ENCODE results near the gene SCFD2. TPM values are rescaled to one million over a fixed set of nuclear protein-coding genes. Genes with fewer than 3 reads are reported as not detected.
A peak's percentile ranks its signal among the peaks of the same experiment; 100 is the strongest.
"Not testable (repeated sequence)": the region's sequence is repeated elsewhere in the genome, so short reads cannot be mapped to it uniquely, and the experiment has no call there.

Gene SCFD2
- polyA plus RNA-seq, 1 of the 3 experiments (the other 2 are of a cell fraction), result 14.1 TPM

GRCh38 chr4:52993771-52994170 is 372.1 kb downstream of the SCFD2 start:
- ChIA-PET CTCF (interaction anchor here (0.9 to 1.6 kb wide), 3 partner anchors 10 to 1239 kb away, joined by 3 to 6 read pairs (median 4); no protein-coding TSS in a partner anchor), POLR2A (interaction anchor here (0.8 kb wide), 1 partner anchor 1235 kb away, joined by 3 read pairs; the partner anchor contains the start of gene PDGFRA)
- H3K79me2 ChIP-seq (ENCODE audit: insufficient read depth), result no peaks in the 10 kb centered on the region
- no peak overlapping the region for H3K4me3 ChIP-seq (ENCODE audit: low read depth in 2 of 2, low read length in 1 of 2)
- H2AFZ ChIP-seq (ENCODE audit: low read depth), result no peak overlapping the region
- no peaks in the 10 kb centered on the region for H4K20me1 ChIP-seq (ENCODE audit: insufficient read depth)
- H3K4me1 ChIP-seq (ENCODE audit: control insufficient read depth in 1 of 2, insufficient read depth in 2 of 2, low read depth in 1 of 2, low read length in 1 of 2), result peaks cover 0 to 63% of the 10 kb centered on the region in 2 experiments; a peak in 2 of 4 replicates
- 99% methylated on average over 5 of the region's 6 CpGs for WGBS (ENCODE audit: low lambda C conversion rate)
- H3K27ac ChIP-seq (ENCODE audit: low read depth in 2 of 2, low read length in 1 of 2), result peak overlapping the region in 1 of 2 experiments; percentile 100; a peak in 2 of 4 replicates
- no peaks in the 10 kb centered on the region for H3K9me3 ChIP-seq
- no peak for TF ChIP-seq SMC3 (IDR thresholded peaks at IDR 0.05; ENCODE audit: low read depth, low read length)
- TF ChIP-seq TAF1 (IDR thresholded peaks at IDR 0.05; ENCODE audit: borderline replicate concordance, low read depth, low read length), result no peak
- TF ChIP-seq NFIC (IDR thresholded peaks at IDR 0.05; ENCODE audit: borderline replicate concordance), result no peak
- TF ChIP-seq NRF1 (IDR thresholded peaks at IDR 0.05; ENCODE audit: low read depth, low read length), result no peak
- TF ChIP-seq TEAD4 (IDR thresholded peaks at IDR 0.05; ENCODE audit: borderline replicate concordance, insufficient read depth), result no peak
- H3K27me3 ChIP-seq (ENCODE audit: insufficient read depth), result no peaks in the 10 kb centered on the region
- DNase-seq, result no peak
- H3K9me2 ChIP-seq, result no peaks in the 10 kb centered on the region
- H3K4me2 ChIP-seq, result no peak overlapping the region
- H3K9ac ChIP-seq, result no peak overlapping the region
- no peaks in the 10 kb centered on the region for H3F3A ChIP-seq (replicated peaks; ENCODE audit: insufficient read depth)
- no peaks in the 10 kb centered on the region for H3K36me3 ChIP-seq (replicated peaks in 1 of 2; ENCODE audit: control insufficient read depth in 1 of 2, insufficient read depth in 2 of 2, low read length in 1 of 2)

DNA sequence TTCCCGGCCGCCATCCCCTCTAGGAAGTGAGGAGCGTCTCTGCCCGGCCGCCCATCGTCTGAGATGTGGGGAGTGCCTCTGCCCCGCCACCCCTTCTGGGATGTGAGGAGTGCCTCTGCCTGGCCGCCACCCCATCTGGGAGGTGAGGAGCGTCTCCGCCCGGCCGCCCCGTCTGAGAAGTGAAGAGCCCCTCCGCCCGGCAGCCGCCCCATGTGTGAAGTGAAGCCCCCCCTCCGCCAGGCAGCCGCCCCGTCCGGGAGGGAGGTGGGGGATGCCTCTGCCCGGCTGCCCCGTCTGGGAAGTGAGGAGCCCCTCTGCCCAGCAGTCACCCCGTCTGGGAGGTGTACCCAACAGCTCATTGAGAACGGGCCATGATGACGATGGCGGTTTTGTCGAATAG is 373.3 kb downstream of the SCFD2 start:
- POLR2A ChIA-PET; CTCF ChIA-PET; H3K4me2 ChIP-seq; DNase-seq; H3K9me2 ChIP-seq; H3K27me3 ChIP-seq (ENCODE audit: insufficient read depth); H3K9ac ChIP-seq; H3K79me2 ChIP-seq (ENCODE audit: insufficient read depth); H2AFZ ChIP-seq (ENCODE audit: low read depth); H3F3A ChIP-seq (replicated peaks; ENCODE audit: insufficient read depth); H3K36me3 ChIP-seq (replicated peaks in 1 of 2; ENCODE audit: control insufficient read depth in 1 of 2, insufficient read depth in 2 of 2, low read length in 1 of 2); H4K20me1 ChIP-seq (ENCODE audit: insufficient read depth); H3K4me3 ChIP-seq (ENCODE audit: low read depth in 2 of 2, low read length in 1 of 2); H3K9me3 ChIP-seq: not testable (repeated sequence)
- peaks cover 0 to 66% of the 10 kb centered on the region in 2 experiments; a peak in 2 of 4 replicates for H3K4me1 ChIP-seq (ENCODE audit: control insufficient read depth in 1 of 2, insufficient read depth in 2 of 2, low read depth in 1 of 2, low read length in 1 of 2)
- WGBS (ENCODE audit: low lambda C conversion rate), result 93% methylated on average over 3 of the region's 27 CpGs
- H3K27ac ChIP-seq (ENCODE audit: low read depth in 2 of 2, low read length in 1 of 2), result peak overlapping the region in 1 of 2 experiments; percentile 62; a peak in 1 of 4 replicates

DNA sequence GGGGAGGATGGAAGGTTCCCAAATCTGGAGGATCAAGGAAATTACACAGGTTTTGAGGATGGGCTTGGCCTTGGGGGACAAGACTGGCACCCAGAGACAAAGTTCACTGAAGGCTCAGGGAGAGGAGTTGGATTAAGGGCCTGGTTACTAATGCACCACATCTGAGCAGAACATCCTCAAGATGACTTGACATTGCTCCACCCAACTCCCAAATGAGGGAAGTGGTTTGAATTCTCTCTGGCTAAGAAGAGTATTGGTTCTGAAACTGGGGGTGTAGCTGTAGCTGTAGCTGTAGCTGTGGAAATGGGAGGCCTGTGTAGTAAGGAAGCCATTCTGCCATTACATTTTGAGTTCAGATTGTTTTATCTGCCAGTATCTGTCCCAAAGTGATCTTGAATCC is 374.4 kb downstream of the SCFD2 start:
- TF ChIP-seq, protein P1, sequence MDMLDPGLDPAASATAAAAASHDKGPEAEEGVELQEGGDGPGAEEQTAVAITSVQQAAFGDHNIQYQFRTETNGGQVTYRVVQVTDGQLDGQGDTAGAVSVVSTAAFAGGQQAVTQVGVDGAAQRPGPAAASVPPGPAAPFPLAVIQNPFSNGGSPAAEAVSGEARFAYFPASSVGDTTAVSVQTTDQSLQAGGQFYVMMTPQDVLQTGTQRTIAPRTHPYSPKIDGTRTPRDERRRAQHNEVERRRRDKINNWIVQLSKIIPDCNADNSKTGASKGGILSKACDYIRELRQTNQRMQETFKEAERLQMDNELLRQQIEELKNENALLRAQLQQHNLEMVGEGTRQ (IDR thresholded peaks at IDR 0.05; ENCODE audit: borderline replicate concordance, low read depth, low read length), result no peak
- TF ChIP-seq, protein P2, sequence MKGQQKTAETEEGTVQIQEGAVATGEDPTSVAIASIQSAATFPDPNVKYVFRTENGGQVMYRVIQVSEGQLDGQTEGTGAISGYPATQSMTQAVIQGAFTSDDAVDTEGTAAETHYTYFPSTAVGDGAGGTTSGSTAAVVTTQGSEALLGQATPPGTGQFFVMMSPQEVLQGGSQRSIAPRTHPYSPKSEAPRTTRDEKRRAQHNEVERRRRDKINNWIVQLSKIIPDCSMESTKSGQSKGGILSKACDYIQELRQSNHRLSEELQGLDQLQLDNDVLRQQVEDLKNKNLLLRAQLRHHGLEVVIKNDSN (IDR thresholded peaks at IDR 0.05; ENCODE audit: borderline replicate concordance, low read depth), result no peak
- TF ChIP-seq RXRA (IDR thresholded peaks at IDR 0.05; ENCODE audit: borderline replicate concordance, low read depth) (no peak), SMC3 (IDR thresholded peaks at IDR 0.05; ENCODE audit: low read depth, low read length) (no peak)
- Histone ChIP-seq H3K27ac (ENCODE audit: low read depth in 2 of 2, low read length in 1 of 2) (peak overlapping the region in 1 of 2 experiments; percentile 96; a peak in 2 of 4 replicates), H3K9me2 (no peaks in the 10 kb centered on the region), H3K79me2 (ENCODE audit: insufficient read depth) (no peaks in the 10 kb centered on the region), H3K9me3 (no peaks in the 10 kb centered on the region), H3K9ac (no peak overlapping the region), H3K4me2 (no peak overlapping the region), H3K4me1 (ENCODE audit: control insufficient read depth in 1 of 2, insufficient read depth in 2 of 2, low read depth in 1 of 2, low read length in 1 of 2) (peaks cover 0 to 59% of the 10 kb centered on the region in 2 experiments; a peak in 2 of 4 replicates), H4K20me1 (ENCODE audit: insufficient read depth) (no peaks in the 10 kb centered on the region), H3F3A (replicated peaks; ENCODE audit: insufficient read depth) (no peaks in the 10 kb centered on the region), H3K4me3 (ENCODE audit: low read depth in 2 of 2, low read length in 1 of 2) (no peak overlapping the region), H2AFZ (ENCODE audit: low read depth) (no peak overlapping the region), H3K36me3 (replicated peaks in 1 of 2; ENCODE audit: control insufficient read depth in 1 of 2, insufficient read depth in 2 of 2, low read length in 1 of 2) (no peaks in the 10 kb centered on the region), H3K27me3 (ENCODE audit: insufficient read depth) (no peaks in the 10 kb centered on the region)
- ChIA-PET POLR2A (no interaction called here), CTCF (interaction anchor here (1.9 kb wide), 1 partner anchor 10 kb away, joined by 5 read pairs; no protein-coding TSS in a partner anchor)
- DNase-seq, result no peak
